HG02852 (cell line): ENCODE data around the gene GSS.

ENCODE experiments used
- ATAC-seq: cut with Tn5 transposase; IDR thresholded peaks from one replicate; pipeline ENCODE4 v1.9.1; 2021; ENCODE audit warnings: mild to moderate bottlenecking, moderate library complexity; ENCODE audit not compliant: unreplicated experiment

Gene GSS

DNA sequence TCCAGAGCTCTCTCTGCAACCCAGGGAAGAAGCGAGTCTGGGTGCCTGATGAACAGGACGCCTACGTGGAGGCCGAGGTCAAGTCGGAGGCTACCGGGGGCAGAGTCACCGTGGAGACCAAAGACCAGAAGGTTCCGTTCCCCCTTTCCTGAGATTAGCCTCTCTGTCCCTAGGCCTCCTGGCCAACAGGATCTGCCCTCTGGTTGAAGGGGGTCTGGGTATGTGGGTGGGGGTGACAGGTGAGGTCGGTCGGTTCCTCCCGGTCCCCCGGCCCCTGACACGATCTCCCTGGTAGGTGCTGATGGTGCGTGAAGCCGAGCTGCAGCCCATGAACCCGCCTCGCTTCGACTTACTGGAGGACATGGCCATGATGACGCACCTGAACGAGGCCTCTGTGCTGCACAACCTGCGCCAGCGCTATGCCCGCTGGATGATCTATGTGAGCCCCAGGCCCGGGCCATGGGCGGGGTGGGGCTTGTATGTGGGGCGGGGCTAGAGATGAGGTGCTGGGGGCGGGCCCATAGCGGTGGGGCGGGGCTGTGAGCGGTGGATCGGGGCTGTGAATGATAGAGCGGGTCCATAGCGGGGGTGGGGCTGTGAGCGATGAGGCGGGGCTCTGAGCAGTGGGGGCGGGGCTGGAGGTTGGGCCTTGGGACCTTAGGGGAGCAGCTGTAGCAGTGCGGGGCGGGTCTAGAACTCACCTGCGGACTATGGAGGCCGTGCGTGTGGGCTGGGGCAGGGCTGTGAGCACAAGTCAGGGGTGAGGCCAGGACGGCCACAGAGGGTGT lies 24.0 kb upstream of the GSS start:
- ATAC-seq, result no peak

DNA sequence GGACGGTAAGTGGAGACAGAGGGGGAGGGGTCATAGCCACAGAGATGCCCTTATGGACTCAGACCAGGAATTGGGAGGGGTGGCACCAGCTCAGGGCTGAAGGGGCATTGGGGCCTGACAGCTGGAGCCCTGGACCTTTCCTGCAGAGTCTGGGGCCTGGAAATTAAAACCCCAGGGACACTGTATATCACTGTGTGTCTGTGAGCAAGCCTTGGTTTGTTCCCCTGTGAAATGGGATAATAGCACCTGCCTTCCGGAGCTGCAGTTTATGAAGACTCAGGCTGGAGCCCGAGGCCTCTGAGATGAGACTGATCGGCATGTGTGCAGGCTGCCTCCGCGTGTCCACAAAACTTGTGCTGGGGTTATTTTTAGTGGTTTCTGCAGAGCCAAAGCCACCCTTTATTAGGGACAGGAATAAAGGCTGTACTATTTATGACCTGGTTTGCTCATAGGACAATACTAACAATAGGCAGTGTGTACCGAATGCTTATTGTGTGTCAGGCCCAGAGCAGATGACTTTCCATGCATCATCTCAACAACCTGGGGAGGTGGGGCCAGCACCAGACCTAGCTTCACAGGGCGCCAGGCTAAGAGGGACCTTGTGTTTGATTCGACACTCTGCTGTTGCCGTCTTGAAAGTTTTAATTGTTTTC lies 22.6 kb upstream of the GSS start:
- no peak for ATAC-seq

DNA sequence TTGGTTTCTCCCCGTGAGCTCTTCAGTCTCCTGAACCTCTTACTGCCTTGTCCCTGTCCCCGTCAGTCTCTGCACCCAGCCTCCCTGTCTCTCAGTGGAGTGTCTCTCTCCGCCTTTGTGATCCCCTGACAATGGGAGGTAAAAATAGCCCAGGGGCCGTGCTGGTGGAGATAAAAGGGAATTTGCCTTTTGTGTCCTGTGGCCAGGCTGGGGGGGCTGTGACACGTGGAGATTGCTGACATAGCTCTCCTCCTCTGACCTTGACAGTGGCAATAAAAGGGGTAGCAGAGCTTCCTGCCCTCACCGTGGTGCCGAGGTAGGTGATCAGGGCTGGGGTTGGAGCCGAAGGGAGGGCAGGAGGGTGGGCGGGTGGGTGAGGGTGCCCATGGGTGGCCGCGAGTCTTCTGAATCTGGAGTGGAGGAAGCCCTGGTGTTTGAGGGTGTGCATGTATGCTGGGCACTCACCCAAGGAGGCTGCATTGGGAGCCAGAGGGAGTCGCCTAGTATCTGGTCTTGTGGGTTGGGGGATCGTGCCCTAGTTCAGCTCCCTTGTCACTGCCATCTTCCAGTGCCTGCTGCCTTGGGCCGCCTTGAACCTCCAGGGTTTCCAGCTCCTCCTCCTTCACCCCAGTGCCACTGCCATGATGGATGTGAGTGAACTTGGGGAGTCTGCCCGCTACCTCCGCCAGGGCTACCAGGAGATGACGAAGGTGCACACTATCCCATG lies 21.9 kb upstream of the GSS start:
- ATAC-seq, result no peak

DNA sequence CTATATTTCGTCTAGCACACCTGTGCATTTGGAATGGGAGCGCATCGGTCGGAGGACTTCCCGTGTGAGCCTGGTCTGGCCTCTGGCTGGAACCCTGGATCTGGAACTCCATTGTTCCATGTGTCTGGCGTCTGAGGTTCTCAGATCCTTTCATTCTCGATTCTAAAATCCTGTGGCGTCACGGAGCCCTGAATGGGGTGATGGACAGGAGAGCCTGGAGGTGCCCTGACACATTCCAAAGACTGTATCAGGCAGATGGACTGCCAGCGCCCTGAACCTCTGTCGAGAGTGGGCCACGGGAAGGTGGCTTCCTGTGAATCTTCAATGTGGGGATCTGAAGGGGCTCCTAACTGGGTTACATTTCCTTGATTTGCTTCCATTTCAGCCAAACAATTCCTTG lies 20.7 kb upstream of the GSS start:
- no peak for ATAC-seq

DNA sequence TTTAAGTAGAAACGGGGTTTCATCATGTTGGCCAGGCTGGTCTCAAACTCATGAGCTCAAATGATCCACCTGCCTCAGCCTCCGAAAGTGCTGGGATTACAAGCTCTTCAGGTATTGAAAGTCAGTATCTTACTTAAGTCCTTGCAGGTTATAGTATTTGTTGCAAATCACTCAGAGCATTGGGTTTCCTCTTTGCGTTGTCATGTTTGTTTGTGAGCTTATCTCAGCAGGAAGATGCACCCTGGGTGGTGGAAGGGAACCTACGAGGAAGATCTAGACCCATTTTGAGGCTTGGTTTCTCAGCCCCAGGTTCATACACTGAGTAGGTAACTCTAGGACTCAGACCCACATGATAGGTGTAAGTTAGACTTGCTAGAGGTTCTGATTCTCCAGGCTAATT lies 18.6 kb upstream of the GSS start:
- no peak for ATAC-seq

DNA sequence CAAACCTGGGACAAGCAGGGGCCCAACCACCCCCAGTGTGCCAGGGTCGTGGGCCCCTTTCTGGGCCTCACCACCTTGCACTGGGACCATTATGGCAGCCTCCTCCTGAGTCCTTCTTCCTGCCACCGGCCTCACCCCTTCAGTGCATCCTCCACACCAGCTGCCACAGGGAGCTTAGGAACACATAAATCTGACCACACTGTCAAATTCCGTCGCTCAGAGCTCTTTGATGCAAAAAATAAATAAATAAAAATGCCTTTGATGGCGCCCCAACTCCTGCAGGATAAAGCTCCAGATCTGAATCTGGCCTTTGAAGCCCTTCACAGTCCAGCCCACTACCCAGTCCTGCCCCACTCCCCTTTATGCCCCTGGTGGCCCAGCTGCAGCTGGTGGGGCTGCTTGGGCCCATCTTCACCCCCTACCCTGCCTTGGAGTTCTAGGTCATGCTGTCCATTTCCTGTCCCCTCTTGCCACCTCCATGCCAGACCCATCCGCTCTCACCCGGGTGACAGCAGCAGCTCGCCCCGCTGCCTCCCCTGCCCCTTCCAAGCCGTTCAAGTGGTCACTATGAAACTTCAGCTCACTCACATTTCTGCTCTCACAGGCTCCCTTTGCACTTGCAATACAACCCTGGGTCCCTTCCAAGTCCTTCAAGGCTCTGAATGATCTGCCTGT lies 16.1 kb upstream of the GSS start:
- no peak for ATAC-seq

DNA sequence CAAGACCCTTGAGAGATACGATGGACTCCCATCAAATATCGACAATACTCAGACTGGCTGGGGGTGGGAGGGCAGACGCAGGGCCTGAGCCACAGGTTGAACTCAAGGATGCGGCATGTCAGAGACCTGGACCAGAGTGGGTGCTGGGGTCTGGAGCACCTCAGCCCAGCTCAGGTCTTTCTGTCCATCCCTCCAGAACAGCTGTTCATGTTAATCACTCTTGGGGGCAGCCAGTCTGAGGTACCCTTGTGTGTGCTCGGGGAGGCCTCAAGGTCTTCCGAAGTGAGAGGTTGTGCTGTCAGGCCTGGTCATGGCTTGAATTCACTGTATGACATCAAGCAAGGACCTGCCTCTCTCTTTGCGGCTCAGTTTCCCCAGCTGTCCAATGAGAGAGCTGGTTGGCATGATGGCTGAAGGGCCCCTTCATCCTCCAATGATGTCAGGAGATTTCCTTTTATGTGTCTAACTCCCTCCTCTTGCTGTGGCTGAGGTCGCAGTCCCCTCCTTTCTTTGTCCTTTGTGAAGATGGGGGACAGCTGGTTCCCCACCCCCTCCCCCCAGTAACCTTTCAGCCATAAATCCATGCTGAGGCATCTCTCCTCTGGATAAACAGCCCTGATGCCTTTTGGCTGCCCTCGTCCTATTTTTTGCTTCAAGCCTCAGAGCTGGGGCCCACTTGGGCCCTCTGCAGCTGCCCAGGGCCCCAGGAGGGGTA lies 15.4 kb upstream of the GSS start:
- ATAC-seq, result no peak

DNA sequence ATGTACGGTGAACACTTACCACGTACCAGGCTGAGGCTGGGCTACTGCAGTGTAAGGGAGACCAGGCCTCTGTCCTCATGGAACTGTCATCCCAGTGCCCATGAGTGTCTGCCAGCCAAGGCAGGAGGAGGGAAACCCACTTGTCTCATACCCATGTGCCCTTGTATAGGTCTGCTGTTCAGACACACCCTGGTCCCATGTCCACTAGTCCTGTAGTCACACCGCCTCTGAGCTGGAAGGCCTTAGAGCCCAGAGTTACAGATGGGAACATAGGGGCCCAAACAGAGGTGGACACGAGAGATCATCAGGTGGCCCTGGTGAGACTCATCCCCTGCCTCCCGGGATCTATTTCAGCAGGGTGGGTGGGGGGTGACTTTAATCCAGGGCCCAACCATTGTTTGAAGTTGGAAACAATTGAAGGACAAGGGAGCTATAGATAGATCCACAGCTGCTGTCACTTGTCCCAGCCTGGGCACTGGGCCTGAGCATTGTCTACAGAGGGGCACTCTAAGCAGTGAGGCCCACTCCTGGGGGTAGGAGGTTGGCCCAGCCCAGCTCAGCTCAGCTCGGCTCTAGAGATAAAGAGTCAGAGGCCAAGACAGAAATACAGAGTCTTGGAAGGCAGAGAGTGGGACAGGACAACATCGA lies 14.7 kb upstream of the GSS start:
- no peak for ATAC-seq

DNA sequence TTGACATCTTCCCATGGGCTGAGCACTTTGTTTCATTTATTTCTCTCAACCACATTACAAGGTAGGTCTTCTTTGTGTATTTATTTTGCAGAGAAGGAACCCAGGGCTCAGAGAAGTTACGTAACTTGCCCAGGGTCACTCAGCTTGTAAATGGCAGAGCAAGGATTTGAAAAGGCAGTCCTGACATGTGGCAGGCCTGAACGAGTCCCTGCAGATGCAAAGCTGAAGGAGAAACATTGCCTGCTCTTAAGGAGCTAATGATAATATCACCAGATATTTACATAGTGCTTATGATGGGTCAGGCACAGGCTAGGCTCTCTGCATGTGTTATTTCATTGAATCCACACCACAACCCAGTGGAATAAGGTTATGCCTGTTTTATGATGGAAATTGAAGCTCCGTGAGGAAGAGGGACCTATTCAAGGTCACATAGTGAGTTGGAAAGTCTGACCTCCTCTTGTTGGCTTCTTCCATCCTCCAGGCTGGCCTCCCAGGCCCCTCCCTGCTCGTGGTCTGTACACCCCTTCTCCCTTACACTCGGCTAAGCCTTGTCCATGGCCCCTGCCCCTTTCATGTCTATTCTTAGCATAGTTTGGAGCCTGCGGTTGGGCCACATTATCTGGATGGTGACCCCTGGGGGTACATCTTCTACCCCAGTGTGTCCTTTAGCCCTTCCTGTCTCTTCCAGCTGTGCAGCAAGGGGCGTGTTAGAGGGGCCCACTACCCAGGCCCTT lies 12.6 kb upstream of the GSS start:
- no peak for ATAC-seq

DNA sequence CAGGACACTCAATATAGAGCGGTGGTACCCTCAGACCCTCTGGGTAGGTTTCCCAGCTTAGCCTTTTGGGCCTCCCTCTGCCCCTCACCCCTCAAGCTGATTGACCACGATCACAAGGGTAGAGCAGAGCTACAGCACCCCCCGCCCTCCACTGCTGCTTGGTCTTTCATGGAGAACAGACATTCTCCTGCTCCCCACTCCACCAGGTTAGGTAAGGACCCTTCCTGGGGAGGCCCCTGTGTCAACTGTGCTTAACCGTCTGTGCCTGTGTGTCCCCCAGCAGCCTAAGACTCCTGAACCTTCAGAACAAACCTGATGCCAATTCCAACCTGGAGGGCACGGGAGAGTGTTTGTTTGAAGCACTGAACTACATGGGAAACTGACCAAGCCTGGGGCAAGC lies 11.8 kb upstream of the GSS start:
- ATAC-seq, result no peak

DNA sequence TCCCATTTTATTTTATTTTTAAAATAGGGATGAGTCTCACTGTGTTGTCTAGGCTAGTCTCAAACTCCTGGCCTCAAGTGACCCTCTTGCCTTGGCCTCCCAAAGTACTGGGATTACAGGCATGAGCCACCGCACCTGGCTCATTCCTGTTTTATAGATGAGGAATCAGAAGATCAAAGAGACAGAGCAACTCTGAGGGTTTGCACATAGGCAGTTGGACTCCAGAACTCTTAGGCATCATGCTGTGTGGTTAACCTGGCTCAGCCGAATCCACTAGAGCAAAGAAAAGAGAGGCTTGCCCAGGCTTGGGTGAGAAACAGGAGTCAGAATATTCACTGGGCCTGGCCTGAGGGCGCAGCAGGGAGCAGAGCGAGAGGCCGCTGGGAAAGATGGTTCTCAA lies 9.4 kb upstream of the GSS start:
- ATAC-seq, result no peak

DNA sequence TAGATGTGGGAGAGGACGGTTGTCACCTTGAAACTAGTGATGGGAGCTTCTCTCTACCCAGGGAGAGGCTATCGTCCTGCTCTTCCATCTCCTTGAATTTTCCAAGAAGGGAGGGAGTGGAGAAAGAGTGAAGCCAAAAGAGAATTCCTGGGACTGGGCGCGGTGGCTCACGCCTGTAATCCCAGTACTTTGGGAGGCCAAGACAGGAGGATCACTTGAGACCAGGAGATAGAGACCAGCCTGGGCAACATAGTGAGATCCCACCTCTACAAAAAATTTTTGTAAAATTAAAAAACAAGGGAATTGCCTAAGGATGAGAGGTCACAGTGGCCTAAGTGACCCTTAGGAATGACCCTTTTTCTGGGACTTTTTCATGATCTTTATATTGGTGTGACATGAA lies 8.9 kb upstream of the GSS start:
- ATAC-seq, result no peak

DNA sequence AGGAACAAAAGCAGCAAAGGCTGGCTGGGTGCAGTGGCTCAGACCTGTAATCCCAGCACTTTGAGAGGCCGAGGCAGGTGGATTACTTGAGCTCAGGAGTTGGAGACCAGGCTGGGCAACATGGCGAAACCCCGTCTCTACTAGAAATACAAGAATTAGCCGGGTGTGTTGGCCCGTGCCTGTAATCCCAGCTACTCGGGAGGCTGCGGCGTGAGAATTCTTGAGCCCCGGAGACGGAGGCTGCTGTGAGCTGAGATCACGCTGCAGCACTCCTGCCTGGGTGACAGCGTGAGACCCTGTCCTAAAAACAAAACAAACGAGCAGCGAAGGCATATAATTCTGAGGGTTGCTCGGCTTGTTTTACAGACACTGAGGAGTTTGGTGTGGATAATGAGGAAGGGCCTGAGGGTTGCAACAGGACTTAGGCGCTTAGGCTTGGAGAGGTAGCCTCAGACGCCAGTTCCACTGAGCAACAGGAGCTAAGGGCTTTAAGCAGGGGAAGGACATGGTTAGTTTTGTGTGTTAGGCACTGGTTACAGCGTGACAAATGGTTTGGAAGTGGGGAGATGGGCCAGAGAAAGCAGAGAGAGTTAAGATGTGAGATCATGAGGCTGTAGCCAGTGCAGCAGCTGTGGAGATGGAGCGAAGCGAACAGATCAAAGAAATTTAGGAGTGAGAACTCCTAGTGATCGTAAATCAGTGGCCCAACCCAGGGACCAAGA lies 1.3 kb upstream of the GSS start:
- no peak for ATAC-seq

DNA sequence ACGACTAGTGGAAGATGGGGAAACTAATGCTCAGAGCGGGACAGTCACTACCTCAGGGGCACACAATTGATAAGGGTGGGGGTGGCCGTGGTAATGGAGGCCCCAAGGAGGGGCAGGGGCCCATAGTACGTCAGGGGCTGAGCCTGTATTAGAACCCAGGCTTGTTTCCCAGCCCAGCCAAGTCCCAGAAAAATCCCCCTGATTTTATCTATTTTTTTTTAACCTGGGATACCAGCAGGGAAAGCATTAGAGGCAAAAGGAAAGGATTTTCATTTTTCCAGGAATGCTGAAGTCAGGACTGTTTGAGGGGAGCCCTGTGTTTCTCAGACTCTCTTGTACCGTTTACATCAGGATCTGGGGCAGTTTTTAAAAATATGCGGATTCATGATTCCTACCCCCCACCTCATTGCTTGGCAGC lies 444 bp upstream of the GSS start:
- ATAC-seq, result no peak

DNA sequence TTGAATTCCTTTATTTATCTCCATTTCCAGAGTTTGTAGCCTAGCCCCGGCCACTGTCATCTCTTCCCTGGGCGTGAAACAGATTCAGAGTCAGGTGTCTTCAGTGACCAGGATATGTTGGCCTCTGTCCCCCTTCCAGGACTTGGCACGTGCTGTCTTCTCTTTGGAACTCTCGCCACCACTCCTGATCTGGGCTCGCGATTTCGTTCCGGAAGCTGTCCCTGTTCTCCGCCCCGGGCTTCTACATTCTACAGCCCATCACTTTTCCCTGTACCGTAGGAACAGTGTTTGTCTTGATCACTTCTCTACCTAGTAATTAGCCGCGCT lies 739 bp downstream of the GSS start:
- no peak for ATAC-seq

DNA sequence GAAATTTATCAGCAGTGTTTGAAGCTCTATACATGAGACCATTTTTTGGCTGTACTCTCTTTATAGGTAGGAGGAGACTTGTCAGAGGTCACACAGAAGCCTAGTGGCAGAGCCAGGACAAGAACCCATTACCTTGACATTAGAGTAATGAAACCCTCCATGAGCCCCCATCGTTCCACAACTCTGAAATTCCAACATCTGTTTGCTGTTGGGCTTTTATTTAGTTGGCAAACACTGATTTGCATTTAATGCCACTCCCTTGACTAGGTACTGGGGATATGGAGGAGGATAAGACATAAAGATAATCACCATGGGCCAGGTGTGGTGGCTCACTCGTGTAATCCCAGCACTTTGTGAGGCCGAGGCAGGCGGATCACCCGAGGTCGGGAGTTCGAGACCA lies 1.6 kb downstream of the GSS start:
- no peak for ATAC-seq

DNA sequence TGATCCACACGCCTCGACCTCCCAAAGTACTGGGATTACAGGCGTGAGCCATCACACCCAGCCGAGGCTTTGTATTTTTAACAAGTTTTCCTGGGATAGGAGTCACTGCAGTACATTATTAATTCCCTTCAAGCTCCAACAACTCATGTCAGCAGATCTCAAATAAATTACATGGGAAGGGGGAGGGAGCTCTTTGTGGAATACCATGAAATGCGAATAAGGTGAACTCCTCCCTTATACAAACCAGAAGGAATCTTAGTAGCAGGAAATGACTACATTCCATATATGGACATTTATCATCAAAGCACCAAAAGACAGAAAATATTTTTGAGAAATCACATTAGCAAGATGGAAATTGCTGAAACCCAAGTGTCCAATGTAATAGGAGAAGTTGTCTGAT lies 2.9 kb downstream of the GSS start:
- no peak for ATAC-seq

DNA sequence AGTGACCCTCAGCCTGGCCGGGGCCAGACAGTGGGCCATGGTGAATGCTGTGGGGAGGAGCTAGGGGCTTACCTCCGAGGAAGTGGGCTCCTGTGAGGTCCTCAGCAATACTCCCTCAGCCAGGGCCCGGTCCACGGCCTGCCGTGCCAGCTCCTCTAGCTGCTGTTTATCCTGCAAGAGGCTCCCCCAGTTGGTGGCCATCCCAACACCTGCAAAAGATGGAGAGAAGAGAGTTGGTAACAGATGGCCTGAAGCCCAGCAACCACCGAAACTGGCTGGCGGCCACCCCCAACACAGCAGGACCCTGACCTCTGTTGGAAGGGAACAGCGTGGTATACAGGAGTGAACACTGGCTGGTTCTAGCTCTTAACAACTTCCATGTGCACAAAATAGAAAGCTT lies 4.0 kb downstream of the GSS start:
- no peak for ATAC-seq

DNA sequence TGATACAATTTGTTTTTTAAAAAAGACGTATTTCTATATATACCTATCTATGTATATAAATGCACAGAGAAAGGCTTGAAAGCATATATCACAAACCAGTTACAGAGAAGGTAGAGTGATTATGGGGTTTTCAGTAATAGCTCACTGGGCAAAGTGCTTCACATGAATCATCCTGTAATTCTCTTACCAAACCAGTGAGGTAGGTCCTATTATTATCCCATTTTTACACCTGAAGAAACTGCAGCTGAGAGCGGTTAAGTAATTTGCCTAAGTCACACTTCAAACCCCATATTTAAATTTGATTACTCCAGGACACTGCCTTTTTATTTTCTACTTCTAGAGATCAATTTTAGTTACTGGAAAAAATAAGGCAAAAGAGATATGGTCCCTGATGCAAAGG lies 4.4 kb downstream of the GSS start:
- no peak for ATAC-seq
